Measurements from ENCODE around the gene DONSON. TPM values are rescaled to one million over a fixed set of nuclear protein-coding genes. Genes with fewer than 3 reads are reported as not detected.
A peak's percentile ranks its signal among the peaks of the same experiment; 100 is the strongest.

DONSON gene
- total RNA-seq, 3 donors from 2014 or later (not counting 1 experiment from before 2014, with no cell fraction given) = 17.0 to 18.3 (median 17.3) TPM

GRCh38 chr21:33540711-33541104 lies 47.8 kb downstream of the DONSON start:
- Mint-ChIP-seq H3K27me3 (ENCODE audit: low read depth in 2 of 2) (no peaks in the 10 kb centered on the region), H3K36me3 (peaks cover 17% of the 10 kb centered on the region), H3K9me3 (no peaks in the 10 kb centered on the region), H3K4me1 (peaks cover 46 to 47% of the 10 kb centered on the region in 2 donors), H3K4me3 (peak overlapping the region; percentile 81), H3K27ac (peak overlapping the region; percentile 98 to 100)
- H3K9me3 ChIP-seq (ENCODE audit: control insufficient read depth, insufficient read depth, low read length) = no peaks in the 10 kb centered on the region
- H3K27ac ChIP-seq (ENCODE audit: low read length) = peak overlapping the region; percentile 99
- no peak for DNase-seq
- no peak for ATAC-seq
- intact Hi-C loops (cut with micrococcal nuclease) = loop anchor here (5.0 kb wide), 3 partner anchors 47 to 768 kb away; partner anchors contain the start of genes DONSON and PAXBP1
- H3K4me1 ChIP-seq (ENCODE audit: control insufficient read depth, insufficient read depth, low read length) = peaks cover 6% of the 10 kb centered on the region
- H3K4me3 ChIP-seq (ENCODE audit: low read length) = no peak overlapping the region
- no peak for TF ChIP-seq CTCF (IDR thresholded peaks at IDR 0.05)
- peaks cover 24% of the 10 kb centered on the region for H3K36me3 ChIP-seq (ENCODE audit: control insufficient read depth, insufficient read depth, low read length)
- WGBS (ENCODE audit: insufficient coverage) = 60% methylated on average over 1 of the region's 3 CpGs
- H3K27me3 ChIP-seq (ENCODE audit: control insufficient read depth, insufficient read depth, low read length) = no peaks in the 10 kb centered on the region

- no peak for TF ChIP-seq CTCF (IDR thresholded peaks at IDR 0.05)
- intact Hi-C loops (cut with micrococcal nuclease) = loop anchor here (5.0 kb wide), 3 partner anchors 48 to 767 kb away; partner anchors contain the start of genes DONSON and PAXBP1
- Mint-ChIP-seq H3K4me3 (no peak overlapping the region), H3K4me1 (peaks cover 41% of the 10 kb centered on the region in 2 donors), H3K27ac (peak overlapping the region in 1 of 2 donors; percentile 100), H3K9me3 (no peaks in the 10 kb centered on the region), H3K36me3 (peaks cover 17% of the 10 kb centered on the region), H3K27me3 (ENCODE audit: low read depth in 2 of 2) (no peaks in the 10 kb centered on the region)
- peaks cover 34% of the 10 kb centered on the region for H3K36me3 ChIP-seq (ENCODE audit: control insufficient read depth, insufficient read depth, low read length)
- no peak for DNase-seq
- no peaks in the 10 kb centered on the region for H3K9me3 ChIP-seq (ENCODE audit: control insufficient read depth, insufficient read depth, low read length)
- H3K4me3 ChIP-seq (ENCODE audit: low read length) = no peak overlapping the region
- H3K27ac ChIP-seq (ENCODE audit: low read length) = no peak overlapping the region
- WGBS (ENCODE audit: insufficient coverage) = 100% methylated on average over 1 of the region's 4 CpGs
- H3K4me1 ChIP-seq (ENCODE audit: control insufficient read depth, insufficient read depth, low read length) = peaks cover 6% of the 10 kb centered on the region
- no peak for ATAC-seq
- no peaks in the 10 kb centered on the region for H3K27me3 ChIP-seq (ENCODE audit: control insufficient read depth, insufficient read depth, low read length)
Observed at GRCh38 chr21:33539616-33540015, 48.9 kb downstream of the DONSON start.

GRCh38 chr21:33537212-33537611 lies 51.3 kb downstream of the DONSON start:
- peaks cover 20 to 22% of the 10 kb centered on the region in 2 donors for H3K4me1 Mint-ChIP-seq
- H3K9me3 ChIP-seq (ENCODE audit: control insufficient read depth, insufficient read depth, low read length) = no peaks in the 10 kb centered on the region
- no peak for DNase-seq
- peaks cover 6% of the 10 kb centered on the region for H3K4me1 ChIP-seq (ENCODE audit: control insufficient read depth, insufficient read depth, low read length)
- no peak overlapping the region for H3K27ac Mint-ChIP-seq
- H3K9me3 Mint-ChIP-seq = no peaks in the 10 kb centered on the region
- H3K4me3 Mint-ChIP-seq = no peak overlapping the region
- no peaks in the 10 kb centered on the region for H3K27me3 Mint-ChIP-seq (ENCODE audit: low read depth in 2 of 2)
- peaks cover 54% of the 10 kb centered on the region for H3K36me3 ChIP-seq (ENCODE audit: control insufficient read depth, insufficient read depth, low read length)
- no peaks in the 10 kb centered on the region for H3K27me3 ChIP-seq (ENCODE audit: control insufficient read depth, insufficient read depth, low read length)
- WGBS (ENCODE audit: insufficient coverage) = no CpG with 5 or more reads among the region's 2 CpGs
- intact Hi-C loops (cut with micrococcal nuclease) = no loop called here
- no peak for ATAC-seq
- H3K4me3 ChIP-seq (ENCODE audit: low read length) = no peak overlapping the region
- H3K27ac ChIP-seq (ENCODE audit: low read length) = no peak overlapping the region
- H3K36me3 Mint-ChIP-seq = peaks cover 17% of the 10 kb centered on the region
- TF ChIP-seq CTCF (IDR thresholded peaks at IDR 0.05) = no peak

- Mint-ChIP-seq H3K36me3 (peaks cover 16% of the 10 kb centered on the region), H3K4me1 (peaks cover 0 to 3% of the 10 kb centered on the region in 2 donors), H3K27ac (no peak overlapping the region), H3K27me3 (ENCODE audit: low read depth in 2 of 2) (no peaks in the 10 kb centered on the region), H3K9me3 (no peaks in the 10 kb centered on the region), H3K4me3 (no peak overlapping the region)
- H3K36me3 ChIP-seq (ENCODE audit: control insufficient read depth, insufficient read depth, low read length) = peaks cover 84% of the 10 kb centered on the region
- ATAC-seq (no peak), DNase-seq (no peak)
- no peak overlapping the region for H3K27ac ChIP-seq (ENCODE audit: low read length)
- no peak for TF ChIP-seq CTCF (IDR thresholded peaks at IDR 0.05)
- H3K4me1 ChIP-seq (ENCODE audit: control insufficient read depth, insufficient read depth, low read length) = no peaks in the 10 kb centered on the region
- intact Hi-C loops (cut with micrococcal nuclease) = no loop called here
- no peaks in the 10 kb centered on the region for H3K27me3 ChIP-seq (ENCODE audit: control insufficient read depth, insufficient read depth, low read length)
- no peaks in the 10 kb centered on the region for H3K9me3 ChIP-seq (ENCODE audit: control insufficient read depth, insufficient read depth, low read length)
- H3K4me3 ChIP-seq (ENCODE audit: low read length) = no peak overlapping the region
- no CpG with 5 or more reads among the region's 3 CpGs for WGBS (ENCODE audit: insufficient coverage)
Observed at GRCh38 chr21:33531007-33531406, 57.5 kb downstream of the DONSON start.

Measured in natural killer cell (primary cell).